ENCODE results near the gene ZYX. TPM values are rescaled to one million over a fixed set of nuclear protein-coding genes. Genes with fewer than 3 reads are reported as not detected.

Gene ZYX
- total and polyA plus RNA-seq, 2 of the 13 experiments (the other 11 are each of a cell fraction or from before 2014, with no cell fraction given): 9.9 to 13.7 TPM

GRCh38 chr7:143433759-143434158 is 52.6 kb downstream of the ZYX start:
- no peaks in the 10 kb centered on the region for H3K36me3 ChIP-seq (replicated peaks in 1 of 2; ENCODE audit: control insufficient read depth in 1 of 2, insufficient read depth in 2 of 2, low read length in 2 of 2)
- no peak overlapping the region for H3K27ac ChIP-seq (ENCODE audit: extremely low read length, insufficient read depth, low read length)
- 2% methylated on average over 4 of the region's 4 CpGs for WGBS (ENCODE audit: low lambda C conversion rate)
- no TSS peak for BruUV-seq (replicated peaks)
- no peak overlapping the region for H3K4me3 ChIP-seq (replicated peaks in 1 of 3; ENCODE audit: insufficient read depth in 1 of 3, low read depth in 2 of 3, low read length in 3 of 3)
- POLR2A ChIA-PET: no interaction called here
- H4K20me1 ChIP-seq (ENCODE audit: insufficient read depth, low read length): no peaks in the 10 kb centered on the region
- FAIRE-seq (no peak), ATAC-seq (no peak), DNase-seq (ENCODE audit: low spot score) (no peak)
- intact Hi-C loops (cut with micrococcal nuclease; ENCODE audit: unreplicated experiment) (no loop called here), in situ Hi-C loops (cut with HindIII; ENCODE audit: extremely low pct_ligation_motif_present, low pct_unique_long_range_greater_than_20kb) (no loop called here)
- no peak overlapping the region for H3K9ac ChIP-seq (ENCODE audit: insufficient read depth, low read depth, low read length)
- H2AFZ ChIP-seq (ENCODE audit: low read length): no peak overlapping the region
- CTCF ChIA-PET (ENCODE audit: low intra/inter-chr PET ratio, low total read pairs): no interaction called here
- no peaks in the 10 kb centered on the region for H3K27me3 ChIP-seq (ENCODE audit: control insufficient read depth in 1 of 2, insufficient read depth in 2 of 2, low read length in 2 of 2)
- no peaks in the 10 kb centered on the region for H3K9me3 ChIP-seq (ENCODE audit: low read length)
- H3K79me2 ChIP-seq (ENCODE audit: insufficient read depth, low read length): no peaks in the 10 kb centered on the region
- H3K4me1 ChIP-seq (ENCODE audit: insufficient read depth, low read length): no peaks in the 10 kb centered on the region
- H3K4me2 ChIP-seq (ENCODE audit: low read depth, low read length): no peak overlapping the region
- TF ChIP-seq ZBTB49 (CRISPR knock-in tag; IDR thresholded peaks at IDR 0.05; ENCODE audit: borderline replicate concordance) (no peak), ZNF138 (CRISPR knock-in tag; IDR thresholded peaks at IDR 0.05; ENCODE audit: low read depth) (no peak), NFKB2 (CRISPR knock-in tag; IDR thresholded peaks at IDR 0.05; ENCODE audit: borderline replicate concordance) (no peak), ZNF891 (CRISPR knock-in tag; IDR thresholded peaks at IDR 0.05) (no peak), SYNCRIP (IDR thresholded peaks at IDR 0.05; ENCODE audit: insufficient read depth, low read depth, low read length) (no peak), ZFX (CRISPR knock-in tag; IDR thresholded peaks at IDR 0.05; ENCODE audit: low read depth) (no peak), ZNF670 (CRISPR knock-in tag; IDR thresholded peaks at IDR 0.05; ENCODE audit: borderline replicate concordance) (no peak), YY1 (IDR thresholded peaks at IDR 0.05; ENCODE audit: insufficient read depth, insufficient replicate concordance, low read depth, low read length) (no peak)

Measured in HepG2 (cell line).